ENCODE results near the gene GPR42. TPM values are rescaled to one million over a fixed set of nuclear protein-coding genes. Genes with fewer than 3 reads are reported as not detected.

The GPR42 gene
- total RNA-seq, 1 donor from 2014 or later, result not detected

GRCh38 chr19:35417713-35418534 lies 47.1 kb downstream of the GPR42 start:
- no peak for DNase-seq (ENCODE audit: low spot score)

GRCh38 chr19:35419046-35419445 lies 48.2 kb downstream of the GPR42 start:
- DNase-seq (ENCODE audit: low spot score), result no peak

GRCh38 chr19:35419805-35420204 lies 48.9 kb downstream of the GPR42 start:
- no peak for DNase-seq (ENCODE audit: low spot score)

GRCh38 chr19:35421362-35421761 lies 50.5 kb downstream of the GPR42 start:
- no peak for DNase-seq (ENCODE audit: low spot score)

Other genes with a start within 250 kb of the GPR42 start
- 8.9 TPM for gene LGI4, start 236.0 kb upstream of the GPR42 start, total RNA-seq
- gene FXYD1, start 232.2 kb upstream of the GPR42 start, total RNA-seq, result 94.0 TPM
- gene FXYD7, start 227.8 kb upstream of the GPR42 start, total RNA-seq, result not detected
- 88.4 TPM for gene FXYD5, start 216.3 kb upstream of the GPR42 start, total RNA-seq
- not detected for gene FAM187B, start 142.3 kb upstream of the GPR42 start, total RNA-seq
- gene LSR, start 122.1 kb upstream of the GPR42 start, total RNA-seq, result 229 TPM
- 174 TPM for gene USF2, start 102.1 kb upstream of the GPR42 start, total RNA-seq
- gene HAMP, start 88.5 kb upstream of the GPR42 start, total RNA-seq, result 1.2 TPM
- gene MAG, start 78.9 kb upstream of the GPR42 start, total RNA-seq, result not detected
- gene CD22, start 41.9 kb upstream of the GPR42 start, total RNA-seq, result 4.2 TPM
- not detected for gene FFAR1, start 23.2 kb upstream of the GPR42 start, total RNA-seq
- 0.29 TPM for gene FFAR3, start 12.6 kb upstream of the GPR42 start, total RNA-seq
- gene FFAR2, start 77.2 kb downstream of the GPR42 start, total RNA-seq, result 0.17 TPM
- gene KRTDAP, start 119.4 kb downstream of the GPR42 start, total RNA-seq, result not detected
- 1.8 TPM for gene DMKN, start 142.6 kb downstream of the GPR42 start, total RNA-seq
- not detected for gene SBSN, start 157.2 kb downstream of the GPR42 start, total RNA-seq
- gene GAPDHS, start 162.4 kb downstream of the GPR42 start, total RNA-seq, result not detected
- 87.6 TPM for gene TMEM147, start 174.6 kb downstream of the GPR42 start, total RNA-seq
- gene ATP4A, start 192.6 kb downstream of the GPR42 start, total RNA-seq, result not detected
- not detected for gene PMIS2, start 215.1 kb downstream of the GPR42 start, total RNA-seq
- 10.7 TPM for gene HAUS5, start 241.7 kb downstream of the GPR42 start, total RNA-seq